ENCODE data around the gene CLEC4G.

CLEC4G gene

DNA sequence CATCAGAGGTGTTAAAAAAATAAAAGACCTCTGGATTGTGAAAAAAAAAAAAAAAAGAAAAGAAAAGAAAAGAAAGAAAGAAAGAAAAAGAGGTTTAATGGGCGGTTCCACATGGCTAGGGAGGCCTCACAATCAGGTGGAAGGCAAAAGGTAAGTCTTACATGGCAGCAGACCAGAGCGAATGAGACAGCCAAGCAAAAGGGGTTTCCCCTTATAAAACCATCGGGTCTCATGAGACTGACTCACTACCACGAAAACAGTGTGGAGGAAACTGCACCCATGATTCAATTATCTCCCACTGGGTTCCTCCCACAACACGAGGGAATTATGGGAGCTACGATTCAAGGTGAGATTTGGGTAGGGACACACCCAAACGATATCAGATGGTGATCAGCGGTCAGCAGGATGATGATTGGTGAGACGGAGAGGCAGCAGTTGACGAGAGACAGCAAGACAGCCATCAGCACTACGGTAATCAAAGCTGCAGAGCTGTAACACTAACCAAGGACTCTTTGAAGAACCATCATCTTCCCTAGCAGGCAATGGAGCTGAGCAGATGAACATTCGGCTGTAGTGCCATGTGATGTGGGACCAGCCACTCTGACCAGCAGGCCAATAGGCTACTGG is 19.4 kb upstream of the CLEC4G start:
- no peak for ATAC-seq
- no peak for TF ChIP-seq ZFP3 (CRISPR knock-in tag; IDR thresholded peaks at IDR 0.05)
- no peak for TF ChIP-seq ZNF70 (CRISPR knock-in tag; IDR thresholded peaks at IDR 0.05)
- no peak for TF ChIP-seq ZNF8 (CRISPR knock-in tag; IDR thresholded peaks at IDR 0.05)
- TF ChIP-seq BACH2 (CRISPR knock-in tag; IDR thresholded peaks at IDR 0.05; ENCODE audit: borderline replicate concordance): no peak
- TF ChIP-seq, protein P1, sequence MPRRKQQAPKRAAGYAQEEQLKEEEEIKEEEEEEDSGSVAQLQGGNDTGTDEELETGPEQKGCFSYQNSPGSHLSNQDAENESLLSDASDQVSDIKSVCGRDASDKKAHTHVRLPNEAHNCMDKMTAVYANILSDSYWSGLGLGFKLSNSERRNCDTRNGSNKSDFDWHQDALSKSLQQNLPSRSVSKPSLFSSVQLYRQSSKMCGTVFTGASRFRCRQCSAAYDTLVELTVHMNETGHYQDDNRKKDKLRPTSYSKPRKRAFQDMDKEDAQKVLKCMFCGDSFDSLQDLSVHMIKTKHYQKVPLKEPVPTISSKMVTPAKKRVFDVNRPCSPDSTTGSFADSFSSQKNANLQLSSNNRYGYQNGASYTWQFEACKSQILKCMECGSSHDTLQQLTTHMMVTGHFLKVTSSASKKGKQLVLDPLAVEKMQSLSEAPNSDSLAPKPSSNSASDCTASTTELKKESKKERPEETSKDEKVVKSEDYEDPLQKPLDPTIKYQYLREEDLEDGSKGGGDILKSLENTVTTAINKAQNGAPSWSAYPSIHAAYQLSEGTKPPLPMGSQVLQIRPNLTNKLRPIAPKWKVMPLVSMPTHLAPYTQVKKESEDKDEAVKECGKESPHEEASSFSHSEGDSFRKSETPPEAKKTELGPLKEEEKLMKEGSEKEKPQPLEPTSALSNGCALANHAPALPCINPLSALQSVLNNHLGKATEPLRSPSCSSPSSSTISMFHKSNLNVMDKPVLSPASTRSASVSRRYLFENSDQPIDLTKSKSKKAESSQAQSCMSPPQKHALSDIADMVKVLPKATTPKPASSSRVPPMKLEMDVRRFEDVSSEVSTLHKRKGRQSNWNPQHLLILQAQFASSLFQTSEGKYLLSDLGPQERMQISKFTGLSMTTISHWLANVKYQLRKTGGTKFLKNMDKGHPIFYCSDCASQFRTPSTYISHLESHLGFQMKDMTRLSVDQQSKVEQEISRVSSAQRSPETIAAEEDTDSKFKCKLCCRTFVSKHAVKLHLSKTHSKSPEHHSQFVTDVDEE (CRISPR knock-in tag; IDR thresholded peaks at IDR 0.05): no peak
- TF ChIP-seq RARB (CRISPR knock-in tag; IDR thresholded peaks at IDR 0.05): no peak
- no peak for TF ChIP-seq OSR1 (CRISPR knock-in tag; IDR thresholded peaks at IDR 0.05)
- no peak for TF ChIP-seq ZC3H10 (CRISPR knock-in tag; IDR thresholded peaks at IDR 0.05)
- no peak for TF ChIP-seq ARNTL (CRISPR knock-in tag; IDR thresholded peaks at IDR 0.05; ENCODE audit: borderline replicate concordance, low read depth)
- TF ChIP-seq, protein P2, sequence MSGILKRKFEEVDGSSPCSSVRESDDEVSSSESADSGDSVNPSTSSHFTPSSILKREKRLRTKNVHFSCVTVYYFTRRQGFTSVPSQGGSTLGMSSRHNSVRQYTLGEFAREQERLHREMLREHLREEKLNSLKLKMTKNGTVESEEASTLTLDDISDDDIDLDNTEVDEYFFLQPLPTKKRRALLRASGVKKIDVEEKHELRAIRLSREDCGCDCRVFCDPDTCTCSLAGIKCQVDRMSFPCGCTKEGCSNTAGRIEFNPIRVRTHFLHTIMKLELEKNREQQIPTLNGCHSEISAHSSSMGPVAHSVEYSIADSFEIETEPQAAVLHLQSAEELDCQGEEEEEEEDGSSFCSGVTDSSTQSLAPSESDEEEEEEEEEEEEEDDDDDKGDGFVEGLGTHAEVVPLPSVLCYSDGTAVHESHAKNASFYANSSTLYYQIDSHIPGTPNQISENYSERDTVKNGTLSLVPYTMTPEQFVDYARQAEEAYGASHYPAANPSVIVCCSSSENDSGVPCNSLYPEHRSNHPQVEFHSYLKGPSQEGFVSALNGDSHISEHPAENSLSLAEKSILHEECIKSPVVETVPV (CRISPR knock-in tag; IDR thresholded peaks at IDR 0.05): no peak
- TF ChIP-seq, protein P3, sequence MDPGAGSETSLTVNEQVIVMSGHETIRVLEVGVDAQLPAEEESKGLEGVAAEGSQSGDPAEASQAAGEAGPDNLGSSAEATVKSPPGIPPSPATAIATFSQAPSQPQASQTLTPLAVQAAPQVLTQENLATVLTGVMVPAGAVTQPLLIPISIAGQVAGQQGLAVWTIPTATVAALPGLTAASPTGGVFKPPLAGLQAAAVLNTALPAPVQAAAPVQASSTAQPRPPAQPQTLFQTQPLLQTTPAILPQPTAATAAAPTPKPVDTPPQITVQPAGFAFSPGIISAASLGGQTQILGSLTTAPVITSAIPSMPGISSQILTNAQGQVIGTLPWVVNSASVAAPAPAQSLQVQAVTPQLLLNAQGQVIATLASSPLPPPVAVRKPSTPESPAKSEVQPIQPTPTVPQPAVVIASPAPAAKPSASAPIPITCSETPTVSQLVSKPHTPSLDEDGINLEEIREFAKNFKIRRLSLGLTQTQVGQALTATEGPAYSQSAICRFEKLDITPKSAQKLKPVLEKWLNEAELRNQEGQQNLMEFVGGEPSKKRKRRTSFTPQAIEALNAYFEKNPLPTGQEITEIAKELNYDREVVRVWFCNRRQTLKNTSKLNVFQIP (CRISPR knock-in tag; IDR thresholded peaks at IDR 0.05; ENCODE audit: borderline replicate concordance, low read depth): no peak
- no peak for TF ChIP-seq TCF4 (CRISPR knock-in tag; IDR thresholded peaks at IDR 0.05; ENCODE audit: borderline replicate concordance)
- no peak for TF ChIP-seq TOX (CRISPR knock-in tag; IDR thresholded peaks at IDR 0.05; ENCODE audit: borderline replicate concordance)

DNA sequence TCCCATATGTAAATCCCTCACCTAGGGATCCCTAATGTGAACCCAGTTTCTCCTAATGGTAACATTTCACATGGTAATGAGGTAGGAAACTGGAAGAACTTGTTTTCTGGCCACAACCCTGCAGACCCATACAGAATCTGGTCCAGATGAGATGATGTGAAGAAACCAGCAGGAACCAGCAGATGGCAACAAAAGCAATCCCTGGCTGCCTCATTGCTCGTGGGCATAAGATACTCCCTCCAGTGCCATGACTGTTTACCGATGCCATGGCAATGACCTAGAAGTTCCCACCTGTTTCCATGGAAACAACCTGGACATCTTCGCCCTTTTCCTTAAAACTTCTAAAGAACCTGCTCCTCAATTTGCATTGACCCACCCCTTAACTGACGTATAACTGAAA is 16.8 kb upstream of the CLEC4G start:
- no peak; the same call in 2 of the 3 replicates for ATAC-seq

DNA sequence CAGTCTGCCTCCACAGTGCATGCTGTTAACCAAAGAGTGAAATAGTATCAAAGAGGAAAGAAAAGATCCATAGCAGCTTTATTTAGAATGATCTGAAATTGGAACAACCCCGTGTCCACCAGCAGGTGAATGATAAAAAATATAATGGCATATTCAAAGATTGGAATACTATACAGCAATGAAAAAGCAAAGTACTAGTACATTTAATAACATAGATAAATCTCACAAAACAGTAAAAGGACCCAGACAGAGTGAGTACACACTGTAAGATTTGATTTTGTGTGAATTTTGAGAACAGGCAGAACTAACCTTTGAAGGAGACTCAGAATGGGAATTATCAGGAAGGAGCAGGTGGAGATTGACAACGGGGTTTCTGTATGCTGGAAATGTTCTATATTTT is 16.3 kb upstream of the CLEC4G start:
- TF ChIP-seq RARB (CRISPR knock-in tag; IDR thresholded peaks at IDR 0.05) (no peak), CSDC2 (CRISPR knock-in tag; IDR thresholded peaks at IDR 0.05) (no peak), TCF4 (CRISPR knock-in tag; IDR thresholded peaks at IDR 0.05; ENCODE audit: borderline replicate concordance) (no peak), ZNF70 (CRISPR knock-in tag; IDR thresholded peaks at IDR 0.05) (no peak), GLIS3 (CRISPR knock-in tag; IDR thresholded peaks at IDR 0.05) (no peak), ISL1 (CRISPR knock-in tag; IDR thresholded peaks at IDR 0.05) (no peak), ZNF8 (CRISPR knock-in tag; IDR thresholded peaks at IDR 0.05) (no peak), BACH2 (CRISPR knock-in tag; IDR thresholded peaks at IDR 0.05; ENCODE audit: borderline replicate concordance) (no peak), PPARA (CRISPR knock-in tag; IDR thresholded peaks at IDR 0.05; ENCODE audit: borderline replicate concordance) (no peak)
- TF ChIP-seq, protein P3 (CRISPR knock-in tag; IDR thresholded peaks at IDR 0.05; ENCODE audit: borderline replicate concordance, low read depth): no peak
- TF ChIP-seq, protein P4, sequence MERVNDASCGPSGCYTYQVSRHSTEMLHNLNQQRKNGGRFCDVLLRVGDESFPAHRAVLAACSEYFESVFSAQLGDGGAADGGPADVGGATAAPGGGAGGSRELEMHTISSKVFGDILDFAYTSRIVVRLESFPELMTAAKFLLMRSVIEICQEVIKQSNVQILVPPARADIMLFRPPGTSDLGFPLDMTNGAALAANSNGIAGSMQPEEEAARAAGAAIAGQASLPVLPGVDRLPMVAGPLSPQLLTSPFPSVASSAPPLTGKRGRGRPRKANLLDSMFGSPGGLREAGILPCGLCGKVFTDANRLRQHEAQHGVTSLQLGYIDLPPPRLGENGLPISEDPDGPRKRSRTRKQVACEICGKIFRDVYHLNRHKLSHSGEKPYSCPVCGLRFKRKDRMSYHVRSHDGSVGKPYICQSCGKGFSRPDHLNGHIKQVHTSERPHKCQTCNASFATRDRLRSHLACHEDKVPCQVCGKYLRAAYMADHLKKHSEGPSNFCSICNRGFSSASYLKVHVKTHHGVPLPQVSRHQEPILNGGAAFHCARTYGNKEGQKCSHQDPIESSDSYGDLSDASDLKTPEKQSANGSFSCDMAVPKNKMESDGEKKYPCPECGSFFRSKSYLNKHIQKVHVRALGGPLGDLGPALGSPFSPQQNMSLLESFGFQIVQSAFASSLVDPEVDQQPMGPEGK (CRISPR knock-in tag; IDR thresholded peaks at IDR 0.05; ENCODE audit: borderline replicate concordance): no peak
- no peak for ATAC-seq

More for the DNA sequence above, 16.8 kb upstream of the CLEC4G start:
- TF ChIP-seq, protein P2 (CRISPR knock-in tag; IDR thresholded peaks at IDR 0.05): no peak
- TF ChIP-seq OSR1 (CRISPR knock-in tag; IDR thresholded peaks at IDR 0.05) (no peak), RARB (CRISPR knock-in tag; IDR thresholded peaks at IDR 0.05) (no peak), TOX (CRISPR knock-in tag; IDR thresholded peaks at IDR 0.05; ENCODE audit: borderline replicate concordance) (no peak), ZNF70 (CRISPR knock-in tag; IDR thresholded peaks at IDR 0.05) (no peak), ARNTL (CRISPR knock-in tag; IDR thresholded peaks at IDR 0.05; ENCODE audit: borderline replicate concordance, low read depth) (no peak), ZC3H10 (CRISPR knock-in tag; IDR thresholded peaks at IDR 0.05) (no peak), TCF4 (CRISPR knock-in tag; IDR thresholded peaks at IDR 0.05; ENCODE audit: borderline replicate concordance) (no peak), PPARA (CRISPR knock-in tag; IDR thresholded peaks at IDR 0.05; ENCODE audit: borderline replicate concordance) (no peak)
- TF ChIP-seq, protein P5, sequence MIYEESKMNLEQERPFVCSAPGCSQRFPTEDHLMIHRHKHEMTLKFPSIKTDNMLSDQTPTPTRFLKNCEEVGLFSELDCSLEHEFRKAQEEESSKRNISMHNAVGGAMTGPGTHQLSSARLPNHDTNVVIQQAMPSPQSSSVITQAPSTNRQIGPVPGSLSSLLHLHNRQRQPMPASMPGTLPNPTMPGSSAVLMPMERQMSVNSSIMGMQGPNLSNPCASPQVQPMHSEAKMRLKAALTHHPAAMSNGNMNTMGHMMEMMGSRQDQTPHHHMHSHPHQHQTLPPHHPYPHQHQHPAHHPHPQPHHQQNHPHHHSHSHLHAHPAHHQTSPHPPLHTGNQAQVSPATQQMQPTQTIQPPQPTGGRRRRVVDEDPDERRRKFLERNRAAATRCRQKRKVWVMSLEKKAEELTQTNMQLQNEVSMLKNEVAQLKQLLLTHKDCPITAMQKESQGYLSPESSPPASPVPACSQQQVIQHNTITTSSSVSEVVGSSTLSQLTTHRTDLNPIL (CRISPR knock-in tag; IDR thresholded peaks at IDR 0.05; ENCODE audit: low read depth): no peak
